ENCODE data around the gene CSF3R. TPM values are rescaled to one million over a fixed set of nuclear protein-coding genes. Genes with fewer than 3 reads are reported as not detected.
"Not testable (repeated sequence)": the region's sequence is repeated elsewhere in the genome, so short reads cannot be mapped to it uniquely, and the experiment has no call there.

CSF3R gene
- total RNA-seq, 1 experiment from 2014 or later, result not detected

DNA sequence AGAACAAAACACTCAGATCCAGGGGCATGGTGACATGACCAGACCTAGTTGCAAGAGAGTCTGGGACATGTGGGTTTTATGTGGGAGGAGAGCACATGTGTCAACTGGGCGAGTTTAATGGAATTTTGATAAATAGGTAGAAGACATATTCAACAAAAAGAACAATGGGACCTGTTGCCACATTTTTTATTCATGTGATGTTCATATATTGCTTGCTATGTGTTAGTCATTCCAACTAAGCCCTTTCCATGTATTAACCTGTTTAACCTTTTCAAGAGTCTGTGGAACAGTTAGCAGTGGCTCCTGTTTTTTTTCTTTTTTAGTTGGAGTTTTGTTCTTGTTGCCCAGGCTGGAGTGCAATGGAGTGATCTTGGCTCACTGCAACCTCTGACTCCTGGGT lies 30.1 kb upstream of the CSF3R start:
- H3K27ac ChIP-seq (ENCODE audit: low read length), result no peak overlapping the region
- H3K4me1 ChIP-seq (ENCODE audit: insufficient read depth, low read length), result no peaks in the 10 kb centered on the region
- H3K4me2 ChIP-seq (ENCODE audit: low read length), result no peak overlapping the region
- H3F3A ChIP-seq (ENCODE audit: low read length, unreplicated experiment), result no peaks in the 10 kb centered on the region
- ChIA-PET POLR2A (ENCODE audit: unreplicated experiment) (no interaction called here), CTCF (no interaction called here)
- no peaks in the 10 kb centered on the region for H3K27me3 ChIP-seq (ENCODE audit: low read length)
- no peak overlapping the region for H3K4me3 ChIP-seq (ENCODE audit: low read length)
- TF ChIP-seq CTCF (conservative IDR thresholded peaks at IDR 0.05; ENCODE audit: low read depth, low read length) (no peak), EZH2 (IDR thresholded peaks at IDR 0.05; ENCODE audit: low read length, unreplicated experiment) (no peak), EZH2phosphoT487 (IDR thresholded peaks at IDR 0.05; ENCODE audit: borderline replicate concordance, low read length) (no peak)
- H3K79me2 ChIP-seq (ENCODE audit: low read length), result no peaks in the 10 kb centered on the region
- no peak overlapping the region for H3K9ac ChIP-seq (ENCODE audit: low read length)
- ATAC-seq (no peak), DNase-seq (no peak)
- intact Hi-C loops (cut with micrococcal nuclease), result loop anchor here (10.0 kb wide), 1 partner anchor 1172 kb away; no protein-coding TSS in a partner anchor
- H3K36me3 ChIP-seq (ENCODE audit: low read depth, low read length), result no peaks in the 10 kb centered on the region
- no peak overlapping the region for H2AFZ ChIP-seq (ENCODE audit: low read length)
- H4K20me1 ChIP-seq (ENCODE audit: low read length), result no peaks in the 10 kb centered on the region
- H3K9me2 ChIP-seq (replicated peaks; ENCODE audit: low read length), result no peaks in the 10 kb centered on the region
- no peaks in the 10 kb centered on the region for H3K9me3 ChIP-seq (ENCODE audit: low read length)
- BruUV-seq (replicated peaks), result no TSS peak

DNA sequence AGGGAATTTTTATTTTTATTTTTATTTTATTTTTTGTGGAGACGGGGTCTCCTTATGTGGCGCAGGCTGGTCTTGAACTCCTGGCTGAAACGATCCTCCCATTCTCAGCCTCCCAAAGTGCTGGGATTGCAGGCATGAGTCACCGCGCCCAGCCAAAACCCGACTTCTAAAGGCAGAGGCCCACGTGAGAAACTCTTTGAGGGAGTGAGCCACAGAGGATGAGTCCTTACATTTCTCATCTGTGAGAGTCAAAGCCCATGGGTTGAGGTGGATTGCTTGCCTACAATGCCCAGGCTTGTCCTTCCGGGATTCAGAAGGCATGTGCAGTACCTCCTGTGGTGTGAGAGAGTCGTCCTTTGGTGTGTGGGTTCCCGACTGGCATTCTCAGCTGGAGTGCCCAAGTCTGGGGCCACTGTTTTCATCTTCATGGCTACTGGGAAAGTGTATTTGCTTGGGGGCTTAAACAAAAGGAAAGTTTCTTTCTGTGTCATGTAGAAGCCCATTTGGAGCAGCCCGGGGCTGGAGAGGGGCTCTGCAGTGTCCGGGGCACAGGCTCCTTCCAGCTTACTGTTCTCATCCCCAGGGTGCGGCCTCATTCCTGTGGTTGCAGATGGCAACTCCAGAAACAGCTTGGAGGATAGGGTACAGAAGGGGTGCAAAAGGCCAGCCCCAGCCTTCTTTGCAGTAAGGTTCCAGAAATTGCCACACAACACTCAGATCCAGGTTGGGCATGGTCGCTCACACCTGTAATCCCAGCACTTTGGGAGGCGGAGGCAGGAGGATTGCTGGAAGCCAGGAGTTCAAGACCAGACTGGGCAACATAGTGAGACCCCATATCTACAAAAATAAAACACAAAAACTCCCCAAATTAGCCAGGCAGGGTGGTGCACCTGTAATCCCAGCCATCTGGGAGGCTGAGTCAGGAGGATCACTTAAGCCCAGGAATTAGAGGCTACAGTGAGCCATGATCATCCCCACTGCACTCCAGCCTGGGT lies 29.4 kb upstream of the CSF3R start:
- no peaks in the 10 kb centered on the region for H3K4me1 ChIP-seq (ENCODE audit: insufficient read depth, low read length)
- ChIA-PET CTCF (no interaction called here), POLR2A (ENCODE audit: unreplicated experiment) (no interaction called here)
- H3K79me2 ChIP-seq (ENCODE audit: low read length), result no peaks in the 10 kb centered on the region
- intact Hi-C loops (cut with micrococcal nuclease), result loop anchor here (10.0 kb wide), 1 partner anchor 1173 kb away; no protein-coding TSS in a partner anchor
- no peak for DNase-seq
- BruUV-seq (replicated peaks), result no TSS peak
- H3K27ac ChIP-seq (ENCODE audit: low read length), result no peak overlapping the region
- H3K9me2 ChIP-seq (replicated peaks; ENCODE audit: low read length), result no peaks in the 10 kb centered on the region
- no peaks in the 10 kb centered on the region for H3K27me3 ChIP-seq (ENCODE audit: low read length)
- H4K20me1 ChIP-seq (ENCODE audit: low read length), result no peaks in the 10 kb centered on the region
- H3K9me3 ChIP-seq (ENCODE audit: low read length), result no peaks in the 10 kb centered on the region
- no peak overlapping the region for H2AFZ ChIP-seq (ENCODE audit: low read length)
- TF ChIP-seq EZH2 (IDR thresholded peaks at IDR 0.05; ENCODE audit: low read length, unreplicated experiment) (no peak), EZH2phosphoT487 (IDR thresholded peaks at IDR 0.05; ENCODE audit: borderline replicate concordance, low read length) (no peak), CTCF (conservative IDR thresholded peaks at IDR 0.05; ENCODE audit: low read depth, low read length) (no peak)
- H3K4me3 ChIP-seq (ENCODE audit: low read length), result no peak overlapping the region
- no peak overlapping the region for H3K9ac ChIP-seq (ENCODE audit: low read length)
- H3K36me3 ChIP-seq (ENCODE audit: low read depth, low read length), result no peaks in the 10 kb centered on the region
- H3F3A ChIP-seq (ENCODE audit: low read length, unreplicated experiment), result no peaks in the 10 kb centered on the region
- H3K4me2 ChIP-seq (ENCODE audit: low read length), result no peak overlapping the region
- ATAC-seq, result no peak

DNA sequence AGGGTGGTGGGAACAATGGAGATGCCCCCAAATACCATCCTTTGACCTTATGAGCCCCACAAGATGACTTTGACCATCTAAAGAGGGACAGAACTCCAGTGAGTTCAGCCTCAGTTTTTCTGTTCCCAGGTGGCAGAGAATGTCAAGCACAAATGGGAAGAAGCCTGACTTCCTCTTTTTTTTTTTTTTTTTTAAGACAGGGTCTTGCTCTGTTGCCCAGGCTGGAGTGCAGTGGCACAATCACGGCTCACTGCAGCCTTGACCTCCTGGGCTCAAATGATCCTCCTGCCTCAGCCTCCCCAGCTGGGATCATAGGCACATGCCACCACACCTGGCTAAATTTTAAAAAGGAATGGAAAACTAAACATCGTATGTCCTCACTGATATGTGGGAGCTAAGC lies 28.5 kb upstream of the CSF3R start:
- CTCF ChIA-PET; DNase-seq; H4K20me1 ChIP-seq (ENCODE audit: low read length); BruUV-seq (replicated peaks); H3K9me2 ChIP-seq (replicated peaks; ENCODE audit: low read length); H3K27me3 ChIP-seq (ENCODE audit: low read length); H2AFZ ChIP-seq (ENCODE audit: low read length); H3K36me3 ChIP-seq (ENCODE audit: low read depth, low read length); H3K27ac ChIP-seq (ENCODE audit: low read length); H3K4me2 ChIP-seq (ENCODE audit: low read length); H3K9ac ChIP-seq (ENCODE audit: low read length); H3F3A ChIP-seq (ENCODE audit: low read length, unreplicated experiment); H3K9me3 ChIP-seq (ENCODE audit: low read length); H3K4me3 ChIP-seq (ENCODE audit: low read length); H3K4me1 ChIP-seq (ENCODE audit: insufficient read depth, low read length); H3K79me2 ChIP-seq (ENCODE audit: low read length); ATAC-seq; POLR2A ChIA-PET (ENCODE audit: unreplicated experiment): not testable (repeated sequence)
- intact Hi-C loops (cut with micrococcal nuclease), result loop anchor here (10.0 kb wide), 1 partner anchor 1174 kb away; no protein-coding TSS in a partner anchor

Data from PC-3 (cell line).